Adrenal gland (tissue), 12 donors: Measurements from ENCODE around the gene RSRC1. TPM values are rescaled to one million over a fixed set of nuclear protein-coding genes. Genes with fewer than 3 reads are reported as not detected.

ENCODE experiments used
- DNase-seq, 7 donors: peaks; one replicate each; pipeline ENCODE4 v3.0.0-alpha.2; 2019 to 2020
- H3K27ac ChIP-seq, 5 donors: fragments of 200-600 bp; sonication (generic) in 4 of 5; 1 replicate in 3 of 5; 2 replicates in 2 of 5; pipeline versions ENCODE4 v1.5.1 to v1.8.0; 2016 to 2020; ENCODE audit warnings: mild to moderate bottlenecking in 1 of 5
- H3K27me3 ChIP-seq: fragments of 200-600 bp; 2 replicates; pipeline ENCODE4 v1.8.0; 2021
- H3K36me3 ChIP-seq, 2 donors: fragments of 200-600 bp; replicated peaks in 1 of 2; 1 replicate in 1 of 2; 2 replicates in 1 of 2; pipeline versions ENCODE4 v1.5.1 to v1.8.0; 2018 to 2022
- H3K4me1 ChIP-seq, 2 donors: fragments of 200-600 bp; replicated peaks in 1 of 2; 1 replicate in 1 of 2; 2 replicates in 1 of 2; pipeline versions ENCODE4 v1.5.1 to v1.8.0; 2018 to 2021
- H3K4me3 ChIP-seq, 4 donors: fragments of 200-600 bp; sonication (generic) in 3 of 4; one replicate each; pipeline ENCODE4 v1.5.1; 2016 to 2018
- H3K9me3 ChIP-seq, 3 donors: fragments of 200-600 bp; sonication (generic) in 1 of 3; replicated peaks in 1 of 3; 1 replicate in 2 of 3; 2 replicates in 1 of 3; pipeline versions ENCODE4 v1.5.1 to v1.8.0; 2016 to 2021
- CTCF ChIP-seq, 6 experiments: fragments of 450-650 bp in 4 of 6; fragments of 200-600 bp in 2 of 6; sonication (generic) in 1 of 6; IDR thresholded peaks; 1 replicate in 5 of 6; 2 replicates in 1 of 6; pipeline versions ENCODE4 v1.5.1 to v1.8.0; 2016 to 2021; ENCODE audit warnings: antibody characterized with exemption in 6 of 6, mild to moderate bottlenecking in 2 of 6, moderate library complexity in 1 of 6
- POLR2A ChIP-seq, 2 donors: fragments of 450-650 bp; IDR thresholded peaks; one replicate each; pipeline ENCODE4 v1.6.1; 2017; ENCODE audit warnings: antibody characterized with exemption in 2 of 2, mild to moderate bottlenecking in 2 of 2, moderate library complexity in 1 of 2
- WGBS, 4 donors: extraction: QIAGEN DNeasy Blood & Tissue Kit in 2 of 4; methylation state at CpG; one replicate each; pipeline versions ENCODE4 v1.1.5 to v1.1.7; 2013 to 2017; 5-methylcytosine and 5-hydroxymethylcytosine counted together
- intact Hi-C, 2 donors: fragments of 100-400 bp; cut with DNase I; formaldehyde crosslinking; loops; one replicate each; pipeline versions ENCODE4 v1.14.1 to v1.15.0; 2022 to 2023
- polyA plus RNA-seq, 3 donors: library from polyadenylated mRNA; stranded (reverse); fragments of 200-250 nt in 2 of 3; fragments of 350-450 nt in 1 of 3; fragmentation: Illumina TruSeq in 1 of 3; extraction: RNeasy Lipid Tissue Mini Kit (QIAGEN cat#74804) in 1 of 3; gene quantifications; one replicate each; pipeline ENCODE4 v1.2.3, GENCODE V29; 2013 to 2014
- total RNA-seq, 9 donors: library from RNA; depleted of rRNA in 4 of 9; stranded (reverse); fragments of >200 nt in 4 of 9; fragments of 120-200 nt in 1 of 9; fragmentation: NEBNext Ultra II Directional in 1 of 9; extraction: Animal tissue kit (Norgen Biotek cat#: 25700) in 1 of 9; gene quantifications; one replicate each; pipeline versions ENCODE4 v1.1.0 to v1.2.4, GENCODE V29; 2013 to 2023
- donor health status: healthy with polysubstance abuse.
- donor health status: Bipolar disorder and iron deficiency.
- donor health status: DM: yes; HTN: yes; CAD: no.
- donor health status: DM: no; HTN: no; CAD: no.
- donor health status: DM: no; HTN: no; CAD: no.
- donor health status: DM: yes; HTN: yes; CAD: no.

RSRC1 gene
- total and polyA plus RNA-seq, 12 donors, result 12.6 to 125 (median 37.5) TPM

GRCh38 chr3:158451405-158452055 lies 341.6 kb downstream of the RSRC1 start:
- Histone ChIP-seq H3K36me3 (no peaks in the 10 kb centered on the region), H3K4me3 (no peak overlapping the region), H3K27me3 (no peaks in the 10 kb centered on the region), H3K4me1 (no peaks in the 10 kb centered on the region), H3K9me3 (peaks cover 0 to 5% (median 0%) of the 10 kb centered on the region in 3 donors), H3K27ac (no peak overlapping the region)
- WGBS, 4 donors, result 81 to 96% (median 94%) methylated on average over 1 of the region's 1 CpG
- no peak for DNase-seq
- no peak for TF ChIP-seq CTCF (IDR thresholded peaks at IDR 0.05)
- intact Hi-C loops, result no loop called here

GRCh38 chr3:158452334-158452733 lies 342.4 kb downstream of the RSRC1 start:
- no peak for DNase-seq

GRCh38 chr3:158453004-158453403 lies 343.1 kb downstream of the RSRC1 start:
- H3K9me3 ChIP-seq, result peaks cover 0 to 5% (median 0%) of the 10 kb centered on the region in 3 donors
- H3K27me3 ChIP-seq, result no peaks in the 10 kb centered on the region
- intact Hi-C loops, result no loop called here
- no peak for DNase-seq
- H3K36me3 ChIP-seq, result no peaks in the 10 kb centered on the region
- no peak overlapping the region for H3K27ac ChIP-seq
- TF ChIP-seq CTCF (IDR thresholded peaks at IDR 0.05) (no peak), POLR2A (IDR thresholded peaks at IDR 0.05) (no peak)
- no peak overlapping the region for H3K4me3 ChIP-seq
- no peaks in the 10 kb centered on the region for H3K4me1 ChIP-seq
- 92 to 100% (median 97%) methylated on average over 2 of the region's 2 CpGs for WGBS, 4 donors

More at GRCh38 chr3:158452334-158452733, 342.4 kb downstream of the RSRC1 start:
- Histone ChIP-seq H3K4me3 (no peak overlapping the region), H3K36me3 (no peaks in the 10 kb centered on the region), H3K27ac (no peak overlapping the region), H3K4me1 (no peaks in the 10 kb centered on the region), H3K27me3 (no peaks in the 10 kb centered on the region), H3K9me3 (peaks cover 0 to 5% (median 0%) of the 10 kb centered on the region in 3 donors)
- intact Hi-C loops, result no loop called here
- no peak for TF ChIP-seq CTCF (IDR thresholded peaks at IDR 0.05)
- no peak for TF ChIP-seq POLR2A (IDR thresholded peaks at IDR 0.05)

GRCh38 chr3:158453865-158454264 lies 344.0 kb downstream of the RSRC1 start:
- intact Hi-C loops, result no loop called here
- no peak for DNase-seq
- H3K4me1 ChIP-seq, result no peaks in the 10 kb centered on the region
- no peak overlapping the region for H3K4me3 ChIP-seq
- H3K36me3 ChIP-seq, result no peaks in the 10 kb centered on the region
- peaks cover 0 to 1% (median 0%) of the 10 kb centered on the region in 3 donors for H3K9me3 ChIP-seq
- H3K27ac ChIP-seq, result no peak overlapping the region
- no peaks in the 10 kb centered on the region for H3K27me3 ChIP-seq
- no peak for TF ChIP-seq CTCF (IDR thresholded peaks at IDR 0.05)
- no peak for TF ChIP-seq POLR2A (IDR thresholded peaks at IDR 0.05)
